Measurements from ENCODE around the gene MORN3.
A peak's percentile ranks its signal among the peaks of the same experiment; 100 is the strongest.
"Not testable (repeated sequence)": the region's sequence is repeated elsewhere in the genome, so short reads cannot be mapped to it uniquely, and the experiment has no call there.

Gene MORN3

GRCh38 chr12:121649322-121649721 lies 20.1 kb downstream of the MORN3 start:
- no peaks in the 10 kb centered on the region for H3K4me1 ChIP-seq (ENCODE audit: insufficient read depth, low read length)

GRCh38 chr12:121648458-121649028 lies 20.9 kb downstream of the MORN3 start:
- H3K27me3 ChIP-seq (ENCODE audit: insufficient read depth, low read length), result no peaks in the 10 kb centered on the region

More at GRCh38 chr12:121649322-121649721, 20.1 kb downstream of the MORN3 start:
- Histone ChIP-seq H3K36me3 (ENCODE audit: insufficient read depth, low read length) (no peaks in the 10 kb centered on the region), H2AFZ (ENCODE audit: low read depth, low read length) (no peak overlapping the region), H3K9me3 (ENCODE audit: low read length) (no peaks in the 10 kb centered on the region), H3K4me3 (ENCODE audit: low read length) (no peak overlapping the region), H3K27me3 (ENCODE audit: insufficient read depth, low read length) (no peaks in the 10 kb centered on the region)

GRCh38 chr12:121641343-121641630 lies 28.2 kb downstream of the MORN3 start:
- Histone ChIP-seq H3K4me3 (ENCODE audit: low read length) (no peak overlapping the region), H3K27me3 (ENCODE audit: insufficient read depth, low read length) (no peaks in the 10 kb centered on the region), H2AFZ (ENCODE audit: low read depth, low read length) (no peak overlapping the region), H3K36me3 (ENCODE audit: insufficient read depth, low read length) (no peaks in the 10 kb centered on the region), H3K9me3 (ENCODE audit: low read length) (no peaks in the 10 kb centered on the region), H3K4me1 (ENCODE audit: insufficient read depth, low read length) (no peaks in the 10 kb centered on the region)

More at GRCh38 chr12:121648458-121649028, 20.9 kb downstream of the MORN3 start:
- Histone ChIP-seq H3K36me3 (ENCODE audit: insufficient read depth, low read length) (no peaks in the 10 kb centered on the region), H3K4me1 (ENCODE audit: insufficient read depth, low read length) (no peaks in the 10 kb centered on the region), H2AFZ (ENCODE audit: low read depth, low read length) (no peak overlapping the region), H3K9me3 (ENCODE audit: low read length) (no peaks in the 10 kb centered on the region), H3K4me3 (ENCODE audit: low read length) (no peak overlapping the region)

- no peak overlapping the region for H3K4me3 ChIP-seq (ENCODE audit: low read length)
- no peaks in the 10 kb centered on the region for H3K4me1 ChIP-seq (ENCODE audit: insufficient read depth, low read length)
- H3K36me3 ChIP-seq (ENCODE audit: insufficient read depth, low read length), result no peaks in the 10 kb centered on the region
- no peak overlapping the region for H2AFZ ChIP-seq (ENCODE audit: low read depth, low read length)
- H3K9me3 ChIP-seq (ENCODE audit: low read length), result no peaks in the 10 kb centered on the region
- no peaks in the 10 kb centered on the region for H3K27me3 ChIP-seq (ENCODE audit: insufficient read depth, low read length)
These were observed 30.9 kb downstream of the MORN3 start for GRCh38 chr12:121638298-121639202.

GRCh38 chr12:121637231-121637914 lies 32.1 kb downstream of the MORN3 start:
- Histone ChIP-seq H2AFZ (ENCODE audit: low read depth, low read length) (no peak overlapping the region), H3K36me3 (ENCODE audit: insufficient read depth, low read length) (no peaks in the 10 kb centered on the region), H3K4me3 (ENCODE audit: low read length) (no peak overlapping the region), H3K27me3 (ENCODE audit: insufficient read depth, low read length) (no peaks in the 10 kb centered on the region), H3K9me3 (ENCODE audit: low read length) (no peaks in the 10 kb centered on the region), H3K4me1 (ENCODE audit: insufficient read depth, low read length) (peaks cover 2% of the 10 kb centered on the region)

- Histone ChIP-seq H3K36me3 (ENCODE audit: insufficient read depth, low read length) (no peaks in the 10 kb centered on the region), H2AFZ (ENCODE audit: low read depth, low read length) (no peak overlapping the region)
These were observed 34.6 kb downstream of the MORN3 start for GRCh38 chr12:121634836-121635235.

GRCh38 chr12:121633833-121634196 lies 35.6 kb downstream of the MORN3 start:
- not testable (repeated sequence) for H3K4me3 ChIP-seq (ENCODE audit: low read length); H3K27me3 ChIP-seq (ENCODE audit: insufficient read depth, low read length); H2AFZ ChIP-seq (ENCODE audit: low read depth, low read length); H3K9me3 ChIP-seq (ENCODE audit: low read length); H3K4me1 ChIP-seq (ENCODE audit: insufficient read depth, low read length); H3K36me3 ChIP-seq (ENCODE audit: insufficient read depth, low read length)

More at GRCh38 chr12:121634836-121635235, 34.6 kb downstream of the MORN3 start:
- no peaks in the 10 kb centered on the region for H3K9me3 ChIP-seq (ENCODE audit: low read length)
- H3K4me3 ChIP-seq (ENCODE audit: low read length), result no peak overlapping the region
- no peaks in the 10 kb centered on the region for H3K27me3 ChIP-seq (ENCODE audit: insufficient read depth, low read length)
- peaks cover 2% of the 10 kb centered on the region for H3K4me1 ChIP-seq (ENCODE audit: insufficient read depth, low read length)

- no peak overlapping the region for H3K4me3 ChIP-seq (ENCODE audit: low read length)
- H3K4me1 ChIP-seq (ENCODE audit: insufficient read depth, low read length), result peaks cover 14% of the 10 kb centered on the region
- H2AFZ ChIP-seq (ENCODE audit: low read depth, low read length), result no peak overlapping the region
- no peaks in the 10 kb centered on the region for H3K9me3 ChIP-seq (ENCODE audit: low read length)
- H3K36me3 ChIP-seq (ENCODE audit: insufficient read depth, low read length), result no peaks in the 10 kb centered on the region
- no peaks in the 10 kb centered on the region for H3K27me3 ChIP-seq (ENCODE audit: insufficient read depth, low read length)
These were observed 37.1 kb downstream of the MORN3 start for GRCh38 chr12:121632069-121632970.

GRCh38 chr12:121630791-121631355 lies 38.6 kb downstream of the MORN3 start:
- Histone ChIP-seq H3K4me1 (ENCODE audit: insufficient read depth, low read length) (peaks cover 14% of the 10 kb centered on the region), H2AFZ (ENCODE audit: low read depth, low read length) (no peak overlapping the region), H3K4me3 (ENCODE audit: low read length) (no peak overlapping the region), H3K36me3 (ENCODE audit: insufficient read depth, low read length) (no peaks in the 10 kb centered on the region), H3K27me3 (ENCODE audit: insufficient read depth, low read length) (no peaks in the 10 kb centered on the region), H3K9me3 (ENCODE audit: low read length) (no peaks in the 10 kb centered on the region)

- H3K4me3 ChIP-seq (ENCODE audit: low read length), result no peak overlapping the region
- no peaks in the 10 kb centered on the region for H3K9me3 ChIP-seq (ENCODE audit: low read length)
These were observed 40.9 kb downstream of the MORN3 start for GRCh38 chr12:121628536-121628935.

GRCh38 chr12:121628037-121628436 lies 41.4 kb downstream of the MORN3 start:
- Histone ChIP-seq H2AFZ (ENCODE audit: low read depth, low read length) (no peak overlapping the region), H3K9me3 (ENCODE audit: low read length) (no peaks in the 10 kb centered on the region), H3K36me3 (ENCODE audit: insufficient read depth, low read length) (no peaks in the 10 kb centered on the region), H3K4me1 (ENCODE audit: insufficient read depth, low read length) (peaks cover 17% of the 10 kb centered on the region), H3K4me3 (ENCODE audit: low read length) (peak overlapping the region; percentile 61), H3K27me3 (ENCODE audit: insufficient read depth, low read length) (no peaks in the 10 kb centered on the region)

More at GRCh38 chr12:121628536-121628935, 40.9 kb downstream of the MORN3 start:
- Histone ChIP-seq H3K36me3 (ENCODE audit: insufficient read depth, low read length) (no peaks in the 10 kb centered on the region), H3K27me3 (ENCODE audit: insufficient read depth, low read length) (no peaks in the 10 kb centered on the region), H3K4me1 (ENCODE audit: insufficient read depth, low read length) (peaks cover 18% of the 10 kb centered on the region), H2AFZ (ENCODE audit: low read depth, low read length) (no peak overlapping the region)

GRCh38 chr12:121626853-121627640 lies 42.4 kb downstream of the MORN3 start:
- H3K9me3 ChIP-seq (ENCODE audit: low read length), result no peaks in the 10 kb centered on the region
- H2AFZ ChIP-seq (ENCODE audit: low read depth, low read length), result no peak overlapping the region
- H3K36me3 ChIP-seq (ENCODE audit: insufficient read depth, low read length), result no peaks in the 10 kb centered on the region
- no peaks in the 10 kb centered on the region for H3K27me3 ChIP-seq (ENCODE audit: insufficient read depth, low read length)
- H3K4me3 ChIP-seq (ENCODE audit: low read length), result peak overlapping the region; percentile 61
- H3K4me1 ChIP-seq (ENCODE audit: insufficient read depth, low read length), result peaks cover 16% of the 10 kb centered on the region

Data from neuron (in vitro differentiated cells).